GM12801 (cell line): ENCODE data around the gene CTNND1.

Source experiments
- CTCF ChIP-seq: IDR thresholded peaks from one replicate; pipeline ENCODE4 v1.5.1; 2011; ENCODE audit warnings: control low read depth; ENCODE audit not compliant: insufficient read length; ENCODE audit errors: extremely low read depth

CTNND1 gene

DNA sequence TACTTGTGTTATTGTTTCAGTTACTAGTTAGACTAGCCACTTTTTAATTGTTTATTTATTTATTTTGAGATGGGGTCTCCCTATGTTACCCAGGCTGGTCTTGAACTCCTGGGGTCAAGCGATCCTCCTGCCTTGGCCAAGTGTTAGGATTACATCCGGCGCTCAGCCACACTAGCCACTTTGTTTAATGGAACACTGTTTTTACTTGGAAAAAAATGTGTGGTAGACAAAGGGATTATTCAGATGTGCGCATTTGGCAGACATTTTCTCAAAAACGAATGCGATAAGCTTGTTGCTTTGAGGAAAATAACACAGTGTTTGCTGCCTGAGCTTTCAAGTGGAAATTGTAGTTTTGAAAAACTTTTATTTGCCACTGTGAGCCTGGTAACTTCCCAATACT lies 51.0 kb downstream of the CTNND1 start:
- no peak for TF ChIP-seq CTCF

- TF ChIP-seq CTCF = no peak
Observed at GRCh38 chr11:57815476-57815875, 53.9 kb downstream of the CTNND1 start.

GRCh38 chr11:57815877-57816276 lies 54.3 kb downstream of the CTNND1 start:
- TF ChIP-seq CTCF = no peak

- no peak for TF ChIP-seq CTCF
Observed at GRCh38 chr11:57818812-57819211, 57.2 kb downstream of the CTNND1 start.

GRCh38 chr11:57819252-57819979 lies 57.8 kb downstream of the CTNND1 start:
- no peak for TF ChIP-seq CTCF

DNA sequence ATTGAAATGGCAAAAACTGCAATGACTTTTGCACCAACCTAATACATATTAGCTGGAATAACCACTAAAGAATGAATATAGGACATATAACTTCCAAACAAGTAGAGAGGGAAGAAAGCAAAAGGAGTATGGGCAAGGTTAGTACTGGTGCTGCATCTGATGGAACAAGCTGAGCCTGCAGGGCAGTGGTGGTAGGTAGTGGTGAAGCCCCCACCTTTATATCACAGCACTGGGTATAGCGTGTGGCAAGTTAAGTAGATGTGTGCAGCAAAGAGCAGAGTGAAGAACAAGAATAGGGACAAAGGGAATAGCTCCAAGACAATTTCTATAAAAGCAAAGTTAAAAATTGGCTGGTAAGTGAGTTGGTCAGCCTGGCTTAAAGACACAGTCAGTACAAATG lies 62.3 kb downstream of the CTNND1 start:
- TF ChIP-seq CTCF = no peak

DNA sequence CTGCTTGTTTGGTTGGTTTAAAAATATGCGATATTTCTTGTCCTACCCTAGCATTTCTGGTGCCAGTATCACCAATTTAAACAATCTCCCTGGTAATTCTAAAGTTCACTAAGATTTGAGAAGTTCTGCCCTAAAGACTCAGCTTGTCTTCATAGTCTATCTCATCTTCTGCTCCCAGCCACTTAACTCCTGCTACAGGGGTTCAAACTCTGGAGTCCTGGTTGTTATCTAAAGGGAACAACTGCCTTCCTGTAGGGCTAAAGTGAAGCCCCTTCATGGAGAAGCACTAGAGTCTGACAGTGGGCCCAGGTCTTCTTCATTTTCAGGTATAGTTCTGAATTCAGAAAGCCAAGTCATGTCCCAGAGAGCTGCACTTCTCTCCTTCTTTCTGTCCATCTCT lies 73.2 kb downstream of the CTNND1 start:
- no peak for TF ChIP-seq CTCF
